ENCODE data around the gene TOE1. TPM values are rescaled to one million over a fixed set of nuclear protein-coding genes. Genes with fewer than 3 reads are reported as not detected.
A peak's percentile ranks its signal among the peaks of the same experiment; 100 is the strongest.

The TOE1 gene
- total and polyA plus RNA-seq, 2 donors (not counting 1 experiment from before 2014, with no cell fraction given): 9.0 to 12.1 TPM

DNA sequence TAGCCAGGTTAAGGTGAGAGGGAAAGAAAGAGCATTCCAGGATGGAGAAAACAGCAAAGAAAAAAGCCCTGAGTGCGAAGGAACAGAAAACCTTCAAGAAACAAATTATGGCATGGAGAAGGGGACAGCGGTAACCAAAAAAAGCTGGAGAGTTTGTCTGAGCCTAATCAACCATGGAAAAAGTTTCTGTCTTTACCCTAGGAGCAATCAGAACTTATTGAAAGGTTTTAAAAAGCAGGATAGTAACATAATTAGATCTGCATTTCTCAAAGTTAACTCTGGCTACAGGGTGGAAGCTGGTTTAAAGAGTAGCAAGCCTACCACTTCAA is 39.3 kb upstream of the TOE1 start:
- H3K9me3 ChIP-seq (ENCODE audit: control insufficient read depth, insufficient read depth, low read depth, low read length): no peaks in the 10 kb centered on the region
- no peak overlapping the region for H2AFZ ChIP-seq (ENCODE audit: low read length)
- no peak for TF ChIP-seq EZH2 (IDR thresholded peaks at IDR 0.05; ENCODE audit: low read length, missing control alignments)
- TF ChIP-seq, protein P1, sequence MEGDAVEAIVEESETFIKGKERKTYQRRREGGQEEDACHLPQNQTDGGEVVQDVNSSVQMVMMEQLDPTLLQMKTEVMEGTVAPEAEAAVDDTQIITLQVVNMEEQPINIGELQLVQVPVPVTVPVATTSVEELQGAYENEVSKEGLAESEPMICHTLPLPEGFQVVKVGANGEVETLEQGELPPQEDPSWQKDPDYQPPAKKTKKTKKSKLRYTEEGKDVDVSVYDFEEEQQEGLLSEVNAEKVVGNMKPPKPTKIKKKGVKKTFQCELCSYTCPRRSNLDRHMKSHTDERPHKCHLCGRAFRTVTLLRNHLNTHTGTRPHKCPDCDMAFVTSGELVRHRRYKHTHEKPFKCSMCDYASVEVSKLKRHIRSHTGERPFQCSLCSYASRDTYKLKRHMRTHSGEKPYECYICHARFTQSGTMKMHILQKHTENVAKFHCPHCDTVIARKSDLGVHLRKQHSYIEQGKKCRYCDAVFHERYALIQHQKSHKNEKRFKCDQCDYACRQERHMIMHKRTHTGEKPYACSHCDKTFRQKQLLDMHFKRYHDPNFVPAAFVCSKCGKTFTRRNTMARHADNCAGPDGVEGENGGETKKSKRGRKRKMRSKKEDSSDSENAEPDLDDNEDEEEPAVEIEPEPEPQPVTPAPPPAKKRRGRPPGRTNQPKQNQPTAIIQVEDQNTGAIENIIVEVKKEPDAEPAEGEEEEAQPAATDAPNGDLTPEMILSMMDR (conservative IDR thresholded peaks at IDR 0.05 in 1 of 2, IDR thresholded peaks at IDR 0.05 in 1 of 2; ENCODE audit: low read depth in 1 of 2, low read length in 2 of 2): no peak
- H4K20me1 ChIP-seq (ENCODE audit: control insufficient read depth, extremely low read depth, insufficient read depth, low read length): no peaks in the 10 kb centered on the region
- H3K36me3 ChIP-seq (ENCODE audit: control insufficient read depth, insufficient read depth, low read length): no peaks in the 10 kb centered on the region
- DNase-seq (ENCODE audit: low read depth in 2 of 2): no peak
- no peak overlapping the region for H3K9ac ChIP-seq (ENCODE audit: insufficient read depth, low read length)
- no peak overlapping the region for H3K4me2 ChIP-seq (ENCODE audit: extremely low read depth, insufficient read depth, low read length)
- no peak overlapping the region for H3K4me3 ChIP-seq (replicated peaks in 1 of 4; ENCODE audit: control extremely low read depth in 1 of 4, insufficient read depth in 1 of 4, low read depth in 3 of 4, low read length in 4 of 4)
- no peak overlapping the region for H3K27ac ChIP-seq (ENCODE audit: insufficient read depth, low read length)
- peaks cover 4% of the 10 kb centered on the region for H3K4me1 ChIP-seq (ENCODE audit: control insufficient read depth, extremely low read depth, insufficient read depth, low read length)
- H3K79me2 ChIP-seq (ENCODE audit: control insufficient read depth, insufficient read depth, low read length): no peaks in the 10 kb centered on the region
- no peaks in the 10 kb centered on the region for H3K27me3 ChIP-seq (ENCODE audit: control insufficient read depth, insufficient read depth, low read length)

DNA sequence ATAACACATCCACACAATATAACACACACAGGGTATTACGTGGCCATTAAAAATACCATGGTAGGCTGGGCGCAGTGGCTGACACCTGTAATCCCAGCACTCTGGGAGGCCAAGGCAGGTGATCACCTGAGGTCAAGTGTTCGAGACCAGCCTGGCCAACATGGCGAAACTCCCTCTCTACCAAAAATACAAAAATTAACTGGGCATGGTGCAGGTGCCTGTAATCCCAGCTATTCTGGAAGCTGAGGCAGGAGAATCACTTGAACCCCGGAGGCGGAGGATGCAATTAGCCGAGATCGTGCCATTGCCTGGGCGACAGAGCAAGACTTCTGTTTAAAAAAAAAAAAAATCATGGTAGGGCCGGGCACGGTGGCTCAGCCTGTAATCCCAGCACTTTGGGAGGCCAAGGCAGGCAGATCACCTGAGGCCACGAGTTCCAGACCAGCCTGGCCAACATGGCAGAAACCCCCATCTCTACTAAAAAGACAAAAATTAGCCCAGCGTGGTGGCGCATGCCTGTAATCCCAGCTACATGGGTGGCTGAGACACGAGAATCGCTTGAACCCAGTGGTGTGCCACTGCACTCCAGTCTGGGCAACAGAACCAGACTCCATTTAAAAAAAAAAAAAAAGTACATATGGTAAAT is 37.3 kb upstream of the TOE1 start:
- H3K79me2 ChIP-seq (ENCODE audit: control insufficient read depth, insufficient read depth, low read length): no peaks in the 10 kb centered on the region
- H4K20me1 ChIP-seq (ENCODE audit: control insufficient read depth, extremely low read depth, insufficient read depth, low read length): no peaks in the 10 kb centered on the region
- peak overlapping the region; percentile 56 to 72 (median 64) for H3K4me3 ChIP-seq (replicated peaks in 1 of 4; ENCODE audit: control extremely low read depth in 1 of 4, insufficient read depth in 1 of 4, low read depth in 3 of 4, low read length in 4 of 4)
- H3K9me3 ChIP-seq (ENCODE audit: control insufficient read depth, insufficient read depth, low read depth, low read length): no peaks in the 10 kb centered on the region
- peaks cover 4% of the 10 kb centered on the region for H3K4me1 ChIP-seq (ENCODE audit: control insufficient read depth, extremely low read depth, insufficient read depth, low read length)
- peak overlapping the region; percentile 54 for H3K4me2 ChIP-seq (ENCODE audit: extremely low read depth, insufficient read depth, low read length)
- no peak for DNase-seq (ENCODE audit: low read depth in 2 of 2)
- H3K27me3 ChIP-seq (ENCODE audit: control insufficient read depth, insufficient read depth, low read length): no peaks in the 10 kb centered on the region
- no peaks in the 10 kb centered on the region for H3K36me3 ChIP-seq (ENCODE audit: control insufficient read depth, insufficient read depth, low read length)
- TF ChIP-seq, protein P1 (conservative IDR thresholded peaks at IDR 0.05 in 1 of 2, IDR thresholded peaks at IDR 0.05 in 1 of 2; ENCODE audit: low read depth in 1 of 2, low read length in 2 of 2): no peak
- no peak for TF ChIP-seq EZH2 (IDR thresholded peaks at IDR 0.05; ENCODE audit: low read length, missing control alignments)
- H2AFZ ChIP-seq (ENCODE audit: low read length): peak overlapping the region; percentile 55
- peak overlapping the region; percentile 83 for H3K27ac ChIP-seq (ENCODE audit: insufficient read depth, low read length)
- H3K9ac ChIP-seq (ENCODE audit: insufficient read depth, low read length): peak overlapping the region; percentile 62

DNA sequence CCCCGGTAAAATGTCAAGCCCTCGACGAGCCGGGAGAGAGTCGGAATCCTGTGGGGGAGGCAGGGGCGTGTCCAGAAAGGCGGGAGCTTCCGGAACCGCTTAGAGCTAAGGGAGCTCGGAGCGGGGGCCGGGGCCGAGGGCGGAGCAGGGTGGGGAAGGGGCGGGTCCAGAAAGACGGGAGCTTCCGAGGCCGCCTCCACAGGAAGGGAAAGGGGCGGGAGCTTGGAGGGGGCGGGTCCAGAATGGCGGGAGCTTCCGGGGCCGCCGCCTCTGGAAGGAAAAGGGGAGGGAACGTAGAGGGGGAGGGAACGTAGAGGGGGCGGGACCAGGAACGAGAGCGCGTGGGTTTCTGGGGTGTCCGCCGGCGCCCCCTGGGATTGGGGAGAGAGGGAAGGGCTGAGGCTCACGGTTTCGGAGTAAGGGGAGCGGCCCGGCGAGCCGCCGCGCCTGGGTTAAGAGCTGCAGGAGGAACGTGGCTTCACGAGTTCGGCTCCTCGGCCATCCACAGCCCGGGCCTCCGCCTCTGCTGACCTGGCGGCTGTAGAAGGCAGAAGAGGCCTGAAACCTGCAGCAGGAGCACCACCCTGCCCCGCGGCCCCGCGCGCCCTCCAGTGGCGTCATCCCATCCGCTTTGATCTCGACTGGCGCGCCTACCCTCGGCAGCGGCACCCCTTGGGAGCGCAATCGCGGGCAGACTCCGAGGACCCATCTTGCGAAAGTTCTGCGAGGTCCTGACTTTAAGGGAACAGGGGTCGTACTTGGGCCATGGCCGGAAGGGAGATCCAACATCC is 36.3 kb upstream of the TOE1 start:
- Histone ChIP-seq H3K4me3 (replicated peaks in 1 of 4; ENCODE audit: control extremely low read depth in 1 of 4, insufficient read depth in 1 of 4, low read depth in 3 of 4, low read length in 4 of 4) (peak overlapping the region; percentile 68 to 72 (median 70)), H3K4me2 (ENCODE audit: extremely low read depth, insufficient read depth, low read length) (peak overlapping the region; percentile 96), H3K9me3 (ENCODE audit: control insufficient read depth, insufficient read depth, low read depth, low read length) (no peaks in the 10 kb centered on the region), H3K27ac (ENCODE audit: insufficient read depth, low read length) (peak overlapping the region; percentile 85), H3K4me1 (ENCODE audit: control insufficient read depth, extremely low read depth, insufficient read depth, low read length) (peaks cover 4% of the 10 kb centered on the region), H4K20me1 (ENCODE audit: control insufficient read depth, extremely low read depth, insufficient read depth, low read length) (no peaks in the 10 kb centered on the region), H3K9ac (ENCODE audit: insufficient read depth, low read length) (peak overlapping the region; percentile 83), H3K27me3 (ENCODE audit: control insufficient read depth, insufficient read depth, low read length) (no peaks in the 10 kb centered on the region), H3K79me2 (ENCODE audit: control insufficient read depth, insufficient read depth, low read length) (no peaks in the 10 kb centered on the region), H3K36me3 (ENCODE audit: control insufficient read depth, insufficient read depth, low read length) (no peaks in the 10 kb centered on the region), H2AFZ (ENCODE audit: low read length) (peak overlapping the region; percentile 98)
- DNase-seq (ENCODE audit: low read depth in 2 of 2): peak; percentile 97
- TF ChIP-seq, protein P1 (conservative IDR thresholded peaks at IDR 0.05 in 1 of 2, IDR thresholded peaks at IDR 0.05 in 1 of 2; ENCODE audit: low read depth in 1 of 2, low read length in 2 of 2): peak; percentile 48 to 58
- TF ChIP-seq EZH2 (IDR thresholded peaks at IDR 0.05; ENCODE audit: low read length, missing control alignments): no peak
